Activated gamma-delta T cell treated with anti-CD3 and anti-CD28 coated beads, Interleukin-2, amount 50 U/mL, for 16 hours (primary cell): Measurements from ENCODE around the gene GPA33.

Source experiments
- DNase-seq: peaks from one replicate; pipeline ENCODE4 v3.0.0-alpha.2; 2020; ENCODE audit warnings: low read depth

GPA33 gene

DNA sequence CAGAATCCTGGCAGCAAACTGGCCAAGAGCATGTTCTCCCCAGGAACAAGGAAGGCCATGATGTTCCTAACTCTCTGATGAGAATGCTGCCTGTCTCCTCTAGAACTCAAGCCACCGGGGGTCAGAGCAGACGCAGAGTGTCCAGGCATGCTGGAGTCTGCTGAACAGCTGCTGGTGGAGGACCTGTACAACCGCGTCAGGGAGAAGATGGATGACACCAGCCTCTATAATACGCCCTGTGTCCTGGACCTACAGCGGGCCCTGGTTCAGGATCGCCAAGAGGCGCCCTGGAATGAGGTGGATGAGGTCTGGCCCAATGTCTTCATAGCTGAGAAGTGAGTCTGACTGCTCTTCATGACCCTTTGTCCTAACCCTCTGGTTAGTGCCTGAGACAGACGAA, 27.0 kb upstream of the GPA33 start:
- no peak for DNase-seq

DNA sequence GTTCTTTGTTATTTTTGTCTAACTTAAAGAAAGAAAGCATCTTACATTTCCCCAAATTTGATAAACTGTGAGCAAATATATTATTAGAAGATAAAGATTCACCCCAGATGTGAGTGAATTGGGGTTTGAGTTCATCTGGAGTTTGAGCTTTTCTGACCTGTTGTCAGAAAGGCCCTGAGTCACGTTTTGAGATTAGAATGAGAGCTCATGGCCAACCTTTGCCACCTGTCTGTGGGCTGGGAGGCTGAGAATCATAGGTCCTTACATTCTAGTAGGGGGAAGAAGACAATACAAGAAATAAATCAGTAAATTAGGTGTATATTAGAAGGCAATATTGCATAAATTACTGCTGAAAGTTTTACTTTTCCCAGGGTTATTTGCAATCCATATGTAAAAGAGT, 26.0 kb upstream of the GPA33 start:
- no peak for DNase-seq

DNA sequence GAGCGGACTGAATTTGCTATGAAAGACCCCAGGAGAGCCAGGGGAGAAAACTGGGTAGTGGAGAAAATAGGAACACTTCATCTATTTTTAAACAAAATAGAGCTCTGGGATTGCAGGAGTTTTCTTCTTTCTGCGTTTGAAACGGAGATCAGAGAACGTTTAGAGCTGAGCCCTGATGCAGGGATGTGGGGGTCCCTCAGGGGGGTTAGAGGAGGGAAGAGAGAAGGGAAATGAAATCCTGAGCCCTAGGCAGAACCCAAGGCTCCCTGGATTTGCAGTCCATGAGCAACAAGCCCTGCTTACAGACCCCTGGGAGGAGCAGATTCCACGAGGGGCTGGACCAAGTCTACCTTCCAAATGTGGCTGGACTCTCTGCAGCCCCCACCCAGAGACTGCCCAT, 25.5 kb upstream of the GPA33 start:
- no peak for DNase-seq

DNA sequence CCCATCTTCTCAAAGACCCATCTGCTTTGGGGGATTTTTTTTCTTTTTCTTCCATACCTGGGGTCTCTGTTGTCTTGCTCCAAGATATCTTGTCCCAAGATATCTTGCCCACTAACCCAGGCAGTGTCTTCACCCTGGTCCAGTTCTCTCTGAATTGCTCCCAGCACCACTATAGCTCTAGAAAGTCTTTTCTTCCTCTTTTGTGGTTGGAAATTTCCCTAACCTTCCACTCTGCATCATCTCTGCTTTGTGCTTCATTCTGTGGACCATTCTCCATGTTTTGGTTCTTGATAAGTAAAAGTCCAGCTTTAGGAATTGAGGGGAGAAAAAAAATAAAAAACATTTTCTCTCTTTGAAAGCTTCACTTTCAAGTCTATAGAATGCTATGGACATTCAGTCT, 24.5 kb upstream of the GPA33 start:
- no peak for DNase-seq

DNA sequence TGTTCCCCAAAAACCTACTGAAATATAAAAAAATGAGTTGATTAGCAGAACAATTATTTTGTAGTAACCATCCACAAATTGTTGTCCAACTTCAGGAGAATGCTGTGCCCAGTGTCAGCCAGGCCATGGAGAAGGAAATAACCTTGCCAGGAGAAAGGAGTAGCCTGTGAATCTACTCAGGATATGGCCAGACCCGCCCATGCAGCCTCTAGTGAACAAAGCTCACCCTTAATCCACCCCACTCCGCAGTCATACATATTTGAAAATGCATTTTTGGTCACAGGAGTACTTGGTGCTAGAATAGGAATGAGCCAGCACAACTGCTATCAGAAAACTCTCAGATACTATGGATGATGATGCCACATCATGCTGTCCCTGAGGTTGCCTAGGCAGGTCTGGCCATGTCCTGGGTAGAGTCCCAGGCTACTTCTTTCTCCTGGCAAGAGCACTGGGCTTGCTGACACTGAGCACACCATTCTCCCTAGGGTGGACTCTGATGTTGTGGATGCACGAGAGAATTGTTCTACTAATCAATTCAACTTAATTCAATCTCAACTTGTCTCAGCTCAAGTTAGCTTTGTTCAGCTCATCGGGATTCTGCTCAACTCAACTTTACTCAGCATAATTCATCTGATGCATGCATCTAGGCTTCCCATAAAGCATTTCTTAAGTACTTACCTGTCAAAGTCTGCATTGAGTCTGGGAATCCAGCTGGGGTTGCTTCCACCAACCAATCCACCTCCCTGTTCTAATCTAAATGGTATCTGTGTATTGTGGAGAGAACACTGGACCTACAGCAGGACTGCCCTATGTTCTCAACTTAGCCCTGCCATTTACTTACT, 21.9 kb upstream of the GPA33 start:
- no peak for DNase-seq

DNA sequence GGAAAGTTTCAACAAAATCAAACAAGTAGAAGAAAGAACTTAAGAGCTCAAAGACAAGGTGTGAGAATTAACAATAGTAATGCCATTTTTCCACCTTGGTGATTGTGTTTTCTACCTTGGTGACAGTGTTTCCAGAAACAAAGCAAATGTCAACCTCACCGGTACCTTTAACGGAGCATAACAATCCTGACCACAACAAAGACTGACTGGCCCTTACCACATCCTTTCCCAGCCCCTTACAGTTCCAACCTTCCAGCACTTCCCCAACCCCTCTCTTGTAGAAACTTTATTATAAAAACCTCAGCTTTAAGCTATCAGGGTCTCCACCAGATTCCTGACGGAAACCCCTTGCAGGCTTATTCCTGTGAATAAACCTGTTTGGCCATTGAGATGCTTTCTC, 20.4 kb upstream of the GPA33 start:
- no peak for DNase-seq

DNA sequence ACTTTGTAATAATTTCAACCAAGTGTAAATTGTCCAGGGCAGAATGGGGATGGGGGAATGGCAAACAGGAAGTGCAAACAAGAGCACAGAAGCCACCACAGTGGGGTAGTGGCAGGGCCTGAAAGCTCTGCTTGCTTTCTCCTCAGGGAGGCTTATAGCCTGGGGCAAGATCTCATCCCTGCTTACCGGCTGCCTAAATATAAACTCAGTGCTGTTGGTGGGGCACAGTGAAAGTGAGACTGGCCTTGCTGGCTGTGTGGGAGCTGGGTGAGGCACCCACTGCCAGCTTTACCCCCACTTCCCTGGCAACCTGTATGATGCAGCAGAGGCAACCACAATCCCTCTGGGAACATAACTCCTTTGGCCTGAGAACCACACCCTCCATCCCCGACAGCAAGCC, 18.9 kb upstream of the GPA33 start:
- DNase-seq, result no peak

DNA sequence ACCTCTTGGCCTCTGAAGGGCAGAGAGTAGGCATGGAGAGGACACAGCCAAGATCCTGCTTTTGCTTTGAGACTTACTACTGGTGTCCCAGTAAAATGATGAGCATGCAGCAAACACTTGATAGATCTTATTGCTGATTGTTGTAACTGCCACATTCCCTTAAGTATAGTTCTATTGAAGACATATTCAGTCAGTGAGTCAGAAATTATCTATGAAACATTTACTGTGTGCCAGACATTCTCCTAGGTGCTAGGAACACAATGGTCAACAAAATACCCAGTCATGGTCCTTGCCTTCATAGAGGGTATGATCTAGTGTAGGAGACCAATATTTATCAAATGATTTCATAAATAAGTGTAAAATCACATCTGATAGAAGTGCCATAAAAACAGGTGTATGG, 17.3 kb upstream of the GPA33 start:
- no peak for DNase-seq

DNA sequence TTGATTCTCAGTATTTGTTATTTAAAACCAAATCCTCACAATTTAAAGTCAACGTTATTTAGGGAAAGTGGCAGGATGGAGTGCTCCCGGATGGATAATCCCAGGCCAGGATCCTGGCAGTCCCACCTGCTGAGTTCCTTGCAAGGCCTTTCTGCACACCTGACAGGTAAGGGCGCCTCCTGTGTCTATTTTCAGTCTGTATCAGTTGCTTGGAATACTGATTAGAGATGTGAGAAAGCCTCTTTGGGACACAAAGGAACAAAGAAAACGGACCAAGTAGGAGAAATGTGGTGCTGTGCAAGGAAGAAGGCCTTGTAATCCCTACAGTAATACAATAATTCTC, 15.9 kb upstream of the GPA33 start:
- DNase-seq, result no peak

DNA sequence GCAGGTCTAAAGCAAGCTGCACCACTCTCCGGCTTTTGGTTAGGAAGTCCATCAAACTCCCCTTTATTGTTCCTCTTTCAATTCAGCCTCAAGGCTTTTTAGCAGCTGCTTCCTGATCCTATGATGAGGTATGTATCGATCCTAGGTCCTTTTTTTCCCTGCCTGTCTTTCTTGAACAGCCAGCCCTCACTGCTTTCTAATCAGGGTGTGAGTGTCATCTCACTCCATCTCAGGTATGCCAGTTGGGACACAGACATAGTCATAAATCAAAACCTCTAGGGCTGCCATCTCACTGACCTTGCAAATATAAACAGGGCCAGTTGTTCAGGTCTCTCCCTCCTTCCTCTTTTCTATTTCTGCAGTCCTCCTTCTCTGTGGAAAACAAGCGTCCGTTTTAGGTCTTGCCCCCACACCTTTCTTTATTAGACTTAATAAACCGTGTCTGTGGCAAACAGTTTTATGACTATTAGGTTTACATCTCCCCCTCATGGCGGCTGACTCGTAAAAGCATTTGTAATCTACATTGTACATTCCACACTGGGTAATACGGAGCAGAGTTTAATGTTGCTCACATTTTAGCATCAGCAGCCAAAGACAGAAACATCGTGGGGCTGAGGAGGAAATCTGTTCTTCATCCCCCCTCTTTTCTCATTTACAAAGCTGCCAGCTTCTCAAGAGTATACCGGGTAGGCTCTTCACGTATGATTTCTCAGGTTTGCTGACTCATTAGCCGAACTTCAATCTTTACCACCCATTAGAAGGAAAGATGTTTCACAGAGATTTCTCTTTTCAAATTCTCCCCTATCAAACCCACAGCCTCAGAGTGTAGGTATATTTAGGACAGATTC, 15.3 kb upstream of the GPA33 start:
- DNase-seq, result no peak

DNA sequence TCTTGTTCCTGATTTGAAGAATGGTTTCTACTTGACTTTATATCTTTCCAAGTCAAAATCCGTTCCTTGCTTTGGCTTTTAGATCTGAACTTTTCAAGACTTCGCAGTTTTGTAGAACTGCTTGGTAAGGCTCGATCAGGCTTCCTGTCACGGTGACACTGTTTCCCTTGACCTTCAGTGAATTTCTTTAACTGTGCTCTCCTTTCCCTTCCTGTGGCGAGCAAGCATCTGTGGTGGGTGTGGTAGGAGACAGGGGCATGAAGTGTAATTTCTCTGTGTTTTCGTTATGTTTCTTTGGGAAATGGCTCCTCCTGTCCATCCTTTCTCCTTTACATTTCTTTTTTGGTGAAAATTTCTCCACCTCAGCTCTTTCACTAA, 14.1 kb upstream of the GPA33 start:
- DNase-seq, result no peak

DNA sequence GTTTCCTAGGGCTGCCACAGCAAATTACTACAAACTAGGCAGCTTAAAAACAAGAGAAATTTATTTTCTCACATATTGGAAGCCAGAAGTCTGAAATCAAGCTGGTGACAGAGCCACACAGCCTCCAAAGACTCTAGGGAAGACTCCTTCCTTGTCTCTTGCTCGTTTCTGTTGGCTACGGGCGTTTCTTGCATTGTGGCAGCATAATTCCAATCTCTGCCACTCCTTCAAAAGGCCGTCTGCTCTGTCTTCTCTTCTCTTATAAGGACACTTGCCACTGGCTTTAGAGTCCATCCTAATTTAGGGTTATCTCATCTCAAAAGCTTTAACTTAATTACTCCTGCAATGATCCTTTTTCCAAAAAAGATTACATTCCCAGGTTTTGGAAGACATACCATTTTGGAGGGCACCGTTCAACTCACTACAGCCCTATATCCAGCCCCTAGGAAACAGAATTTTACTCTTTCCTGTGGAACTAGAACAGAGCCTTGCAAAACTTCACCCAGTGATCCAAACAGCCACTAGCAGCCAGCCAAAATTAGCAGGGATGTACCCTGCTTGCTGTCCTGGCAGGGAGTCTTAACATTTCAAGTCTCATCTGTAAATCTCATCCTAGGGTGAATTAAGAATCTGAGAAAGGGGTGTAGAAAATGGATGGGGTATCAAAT, 12.9 kb upstream of the GPA33 start:
- DNase-seq, result no peak

DNA sequence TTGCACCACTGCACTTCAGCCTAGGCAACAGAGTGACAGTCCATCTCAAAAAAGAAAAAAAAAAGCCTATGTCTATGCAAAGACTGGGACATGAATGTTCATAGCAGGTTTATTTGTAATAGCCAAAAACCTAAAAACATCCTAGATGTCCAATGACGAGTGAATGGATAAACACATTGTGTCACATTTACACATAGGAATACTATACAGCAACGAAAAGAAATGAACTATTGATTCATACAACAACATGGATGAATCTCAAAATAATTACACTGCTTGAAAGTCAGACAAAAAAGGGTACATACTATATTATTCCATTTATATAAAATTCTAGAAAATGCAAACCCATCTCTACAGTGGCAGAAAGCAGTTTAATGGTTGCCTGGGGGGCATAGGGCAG, 11.6 kb upstream of the GPA33 start:
- no peak for DNase-seq

DNA sequence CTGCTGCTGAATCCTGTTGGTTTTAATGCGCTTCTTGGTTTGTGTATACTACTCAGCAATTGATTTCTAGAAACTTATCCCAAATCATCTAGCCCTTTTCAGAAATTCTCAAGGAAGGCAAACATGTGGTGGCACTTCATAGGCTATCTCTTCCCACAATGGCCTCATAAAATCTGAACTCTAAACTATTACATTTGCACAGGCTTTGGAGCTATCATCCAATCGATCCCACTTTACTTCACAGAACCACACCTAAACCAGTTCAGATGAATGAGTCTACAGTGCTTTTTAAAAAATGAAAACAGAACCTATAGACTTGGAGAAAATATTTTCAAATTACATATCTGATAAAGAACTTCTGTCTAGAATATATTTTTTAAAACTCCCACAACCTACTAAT, 10.6 kb upstream of the GPA33 start:
- no peak for DNase-seq

DNA sequence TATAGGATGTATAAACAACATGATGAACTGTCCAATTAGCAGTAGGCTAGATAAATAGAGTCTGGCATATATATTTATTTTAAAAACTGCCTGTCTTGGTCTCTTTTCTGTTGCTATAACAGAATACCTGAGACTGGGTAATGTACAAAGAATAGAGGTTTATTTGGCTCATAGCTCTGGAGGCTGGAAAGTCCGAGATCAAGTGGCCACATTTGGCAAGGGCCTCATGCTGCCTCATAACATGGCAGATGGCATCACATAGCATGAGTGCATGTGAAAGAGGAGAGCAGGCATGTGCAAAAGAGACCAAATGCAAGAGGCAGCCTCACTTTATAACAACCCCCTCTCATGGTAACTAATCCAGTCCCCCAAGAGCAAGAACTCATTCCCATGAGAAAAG, 9.7 kb upstream of the GPA33 start:
- DNase-seq, result no peak

DNA sequence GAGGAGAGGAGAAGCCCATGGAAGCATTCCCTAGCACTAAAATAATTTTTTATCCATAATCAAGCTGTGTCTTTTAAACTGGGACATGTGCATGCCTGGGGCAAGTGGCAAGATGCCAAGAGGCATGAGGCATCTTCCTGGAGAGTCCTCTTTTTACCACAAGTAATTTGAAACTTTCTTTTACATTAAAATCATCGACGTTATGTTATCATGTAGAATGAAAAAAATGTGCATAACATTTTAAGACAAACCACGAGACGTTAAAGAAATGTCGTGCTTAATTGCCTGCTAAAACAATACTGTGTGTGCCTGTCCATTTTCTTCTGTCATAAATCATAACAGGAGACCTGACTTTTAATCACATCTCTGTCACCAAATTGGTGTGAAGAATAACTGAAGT, 5.2 kb upstream of the GPA33 start:
- DNase-seq, result no peak

DNA sequence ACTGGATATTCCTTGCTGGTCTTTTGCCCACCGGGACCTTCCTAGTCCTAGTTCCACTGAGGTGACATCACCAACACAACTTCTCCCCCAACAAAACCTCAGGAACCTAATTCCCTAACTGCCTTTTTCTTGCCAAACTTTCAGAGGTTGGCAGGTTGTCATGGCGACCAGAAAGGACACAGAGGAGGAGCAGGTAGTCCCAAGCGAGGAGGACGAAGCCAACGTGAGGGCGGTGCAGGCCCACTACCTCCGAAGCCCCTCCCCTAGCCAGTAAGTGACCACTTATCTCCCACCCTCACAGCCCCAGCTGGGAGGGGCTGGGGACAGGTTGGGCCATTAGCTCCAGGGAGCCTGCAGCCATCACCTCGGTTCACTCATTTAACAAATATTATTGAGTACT, 4.5 kb upstream of the GPA33 start:
- no peak for DNase-seq

DNA sequence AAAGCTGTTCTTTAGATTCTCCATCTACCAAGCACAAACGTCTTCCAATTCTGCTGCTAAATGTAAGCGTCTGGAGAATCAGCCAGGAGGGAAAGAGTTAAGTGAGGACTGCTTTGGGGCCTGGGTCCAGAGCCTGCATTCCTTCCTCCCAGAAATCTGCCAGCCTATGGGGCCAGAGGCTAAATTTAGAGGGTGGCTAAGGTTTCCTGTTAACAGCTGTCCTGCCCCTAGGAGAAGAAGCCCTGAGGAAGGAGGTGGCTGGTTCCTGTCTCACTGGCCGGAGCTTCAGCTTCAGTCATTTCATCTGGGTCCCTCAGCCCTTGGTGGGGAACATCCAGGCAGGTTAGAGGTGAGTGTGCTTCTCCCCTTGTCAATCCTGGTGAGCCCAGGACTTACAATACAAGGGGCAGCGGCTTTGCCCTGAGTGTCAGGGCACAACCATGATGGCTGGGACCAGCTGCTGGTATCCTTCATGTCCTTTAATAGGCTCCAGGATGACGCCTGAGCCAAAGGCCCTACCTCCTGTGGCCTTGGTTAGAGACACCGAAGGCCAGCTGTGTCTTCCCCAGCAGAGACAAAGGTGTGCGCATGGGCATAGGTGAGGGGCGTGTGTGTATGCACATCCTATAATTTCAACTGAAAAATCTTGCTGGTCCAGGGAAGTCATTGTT, 3.8 kb upstream of the GPA33 start, which contains the start of gene STYXL2:
Gene STYXL2, plus strand, starts transcription at position 230 of the 671 bp plus-strand sequence. CDS start 775 bp downstream, outside the sequence.
- DNase-seq, result no peak

DNA sequence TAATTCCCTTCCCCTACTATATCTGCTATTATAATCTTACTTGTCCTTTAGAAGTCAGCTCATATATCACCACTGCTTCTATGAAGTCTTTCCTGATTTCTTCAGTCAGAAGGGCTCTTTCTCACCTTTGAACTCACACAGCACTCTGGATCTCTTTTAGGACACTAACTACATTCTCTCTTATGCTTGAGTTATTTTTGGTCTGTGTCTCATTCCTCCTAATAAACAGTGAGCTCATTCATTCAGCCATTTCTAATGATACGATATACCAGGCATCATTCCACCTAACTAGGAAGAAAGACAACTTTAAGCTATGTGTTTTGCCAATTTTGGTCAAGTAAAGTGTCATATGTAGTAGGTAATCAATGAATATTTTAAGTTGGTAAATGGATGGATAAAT, 2.5 kb upstream of the GPA33 start:
- DNase-seq, result no peak

DNA sequence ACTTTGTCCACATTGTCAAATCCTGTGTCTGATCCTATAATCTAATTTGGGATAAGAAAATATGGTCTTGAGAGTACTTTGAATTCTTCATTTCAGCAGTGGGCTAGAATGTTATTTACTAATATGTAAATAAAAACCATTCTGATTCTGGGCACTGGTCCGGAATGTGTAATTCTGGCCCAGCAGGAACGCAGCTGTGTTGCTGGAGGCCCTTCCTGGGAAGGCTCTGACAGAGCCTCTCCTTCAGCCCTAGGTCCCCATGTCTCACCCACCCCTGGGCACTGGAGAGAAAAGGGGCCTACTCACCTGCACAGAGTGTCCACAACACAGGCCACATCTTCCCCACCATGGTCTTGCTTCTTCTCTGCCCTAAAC, 251 bp downstream of the GPA33 start:
- no peak for DNase-seq

DNA sequence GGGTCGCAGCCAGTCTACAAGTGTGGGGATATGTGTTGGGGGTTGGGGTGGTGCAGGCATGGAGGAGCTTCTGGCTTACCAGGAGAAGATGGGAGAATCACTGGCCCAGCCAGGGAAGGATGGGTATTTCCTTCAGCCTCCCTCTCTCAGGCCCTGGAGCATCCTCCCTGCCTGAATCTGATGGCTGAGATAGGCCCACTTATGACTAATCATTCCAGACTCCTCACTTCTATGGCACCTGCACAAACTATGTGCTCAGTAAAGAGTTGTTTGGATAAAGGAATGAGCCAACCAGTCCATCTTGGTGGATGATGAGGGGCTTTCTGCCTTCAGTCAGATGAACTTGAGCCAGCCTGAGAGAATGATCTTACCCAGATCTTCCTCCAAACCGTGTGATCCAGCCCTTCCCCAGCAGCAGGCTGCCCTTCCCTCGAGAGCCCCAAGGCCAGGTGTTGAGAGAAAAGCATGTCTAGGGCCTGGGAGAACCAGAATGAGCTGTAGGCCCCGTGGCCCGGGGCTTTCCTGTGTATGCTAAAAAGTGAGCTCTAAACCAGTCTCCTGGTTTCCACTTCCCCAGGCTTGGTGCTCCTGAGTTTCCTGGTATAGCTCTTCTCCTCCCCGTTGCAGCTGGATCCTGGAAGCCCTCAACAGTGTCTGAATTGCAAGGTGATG, 1.3 kb downstream of the GPA33 start:
- DNase-seq, result no peak

DNA sequence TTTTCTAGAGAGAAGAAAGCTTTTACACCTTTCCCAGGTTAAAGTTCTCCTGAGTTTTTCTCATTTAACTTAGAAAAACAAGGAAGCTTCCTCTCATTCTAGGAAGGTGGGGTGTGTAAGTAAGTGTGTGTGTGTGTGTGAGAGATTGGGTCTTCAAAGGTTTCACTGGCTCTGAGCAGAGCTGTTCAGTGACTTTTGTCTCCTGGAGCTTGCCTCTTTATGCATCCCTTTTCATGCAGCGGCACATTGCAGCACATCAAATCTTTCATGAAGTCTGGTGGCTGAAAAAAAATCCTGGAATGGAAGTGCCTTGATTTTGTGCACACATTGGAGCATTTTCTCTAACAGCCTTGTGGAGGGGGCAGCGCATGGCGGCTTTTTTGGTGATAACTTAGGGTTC, 3.4 kb downstream of the GPA33 start:
- DNase-seq, result no peak
